ENCODE measurements around the gene PC.

The PC gene

DNA sequence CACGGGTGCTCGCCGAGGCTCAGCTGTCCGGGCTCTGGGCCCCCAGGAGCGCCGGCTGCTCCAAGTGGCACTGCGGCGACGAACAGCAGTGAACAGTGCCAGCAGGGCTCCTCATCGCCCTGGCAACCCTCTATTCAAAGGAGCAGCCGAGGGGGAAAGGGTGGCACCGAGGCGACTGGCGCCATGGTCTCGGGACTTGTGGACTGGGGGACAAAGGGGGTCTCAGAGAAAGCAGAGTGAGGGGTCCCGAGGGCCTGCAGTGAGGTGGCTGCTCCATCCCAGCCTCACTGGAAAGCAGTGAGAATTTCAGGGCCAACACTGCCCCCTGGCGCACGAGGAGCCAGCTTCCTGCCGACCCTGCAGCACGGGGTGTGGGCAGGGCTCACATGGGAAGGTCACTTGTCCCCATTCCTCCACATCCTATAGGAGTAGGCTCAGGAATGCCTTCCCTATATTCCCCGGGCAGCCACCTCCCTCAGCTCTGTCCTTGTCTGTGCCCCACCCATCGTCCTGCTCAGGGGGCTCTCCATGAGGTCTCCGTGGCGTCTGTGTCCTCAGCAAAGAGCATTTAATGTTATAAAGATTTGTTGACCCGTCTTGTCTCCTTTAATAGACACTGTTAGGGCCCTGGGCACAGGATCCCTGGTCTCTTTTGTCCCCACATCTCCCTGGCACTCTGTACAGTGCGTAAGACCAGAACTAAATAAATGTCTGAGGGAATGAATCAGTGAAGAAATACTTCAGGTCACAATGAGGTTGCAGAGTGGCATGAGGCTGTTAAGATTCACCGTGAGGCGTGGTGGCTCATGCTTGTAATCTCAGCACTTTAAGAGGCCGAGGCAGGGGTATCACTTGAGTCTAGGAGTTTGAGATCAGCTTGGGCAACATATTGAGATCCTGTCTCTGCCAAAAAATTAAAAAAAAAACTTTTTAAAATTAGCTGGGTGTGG is 74.9 kb downstream of the PC start:
- peak; percentile 66 for DNase-seq (ENCODE audit: insufficient read length, low spot score)
- no peak for TF ChIP-seq POLR2A (IDR thresholded peaks at IDR 0.05; ENCODE audit: low read depth, low read length)
- FAIRE-seq = no peak

- no peak for DNase-seq (ENCODE audit: insufficient read length, low spot score)
- no peak for FAIRE-seq
- no peak for TF ChIP-seq POLR2A (IDR thresholded peaks at IDR 0.05; ENCODE audit: low read depth, low read length)
Observed at GRCh38 chr11:66882561-66883015, 75.6 kb downstream of the PC start.

- DNase-seq (ENCODE audit: insufficient read length, low spot score) (no peak), FAIRE-seq (no peak)
- TF ChIP-seq POLR2A (IDR thresholded peaks at IDR 0.05; ENCODE audit: low read depth, low read length) = no peak
Observed at GRCh38 chr11:66881927-66882452, 76.2 kb downstream of the PC start.

DNA sequence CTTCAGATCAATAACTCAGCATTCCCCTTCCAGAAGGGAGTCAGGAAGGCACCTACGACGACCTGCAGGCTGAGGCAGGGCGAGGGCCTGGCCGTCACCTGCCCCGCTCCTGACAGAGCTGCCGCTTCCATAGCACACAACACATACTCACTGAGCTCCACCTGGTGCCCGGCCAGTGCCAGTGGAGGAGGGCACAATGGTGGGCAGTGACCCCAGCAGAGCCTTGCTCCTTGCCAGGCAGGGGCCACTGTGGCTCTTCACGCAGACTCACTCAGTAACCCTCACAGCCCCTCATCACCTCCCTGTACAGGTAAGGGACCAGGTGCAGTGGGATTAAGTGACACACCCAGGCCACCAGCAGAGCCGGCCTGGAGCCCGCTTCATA is 76.7 kb downstream of the PC start:
- no peak for TF ChIP-seq POLR2A (IDR thresholded peaks at IDR 0.05; ENCODE audit: low read depth, low read length)
- DNase-seq (ENCODE audit: insufficient read length, low spot score) (no peak), FAIRE-seq (no peak)

DNA sequence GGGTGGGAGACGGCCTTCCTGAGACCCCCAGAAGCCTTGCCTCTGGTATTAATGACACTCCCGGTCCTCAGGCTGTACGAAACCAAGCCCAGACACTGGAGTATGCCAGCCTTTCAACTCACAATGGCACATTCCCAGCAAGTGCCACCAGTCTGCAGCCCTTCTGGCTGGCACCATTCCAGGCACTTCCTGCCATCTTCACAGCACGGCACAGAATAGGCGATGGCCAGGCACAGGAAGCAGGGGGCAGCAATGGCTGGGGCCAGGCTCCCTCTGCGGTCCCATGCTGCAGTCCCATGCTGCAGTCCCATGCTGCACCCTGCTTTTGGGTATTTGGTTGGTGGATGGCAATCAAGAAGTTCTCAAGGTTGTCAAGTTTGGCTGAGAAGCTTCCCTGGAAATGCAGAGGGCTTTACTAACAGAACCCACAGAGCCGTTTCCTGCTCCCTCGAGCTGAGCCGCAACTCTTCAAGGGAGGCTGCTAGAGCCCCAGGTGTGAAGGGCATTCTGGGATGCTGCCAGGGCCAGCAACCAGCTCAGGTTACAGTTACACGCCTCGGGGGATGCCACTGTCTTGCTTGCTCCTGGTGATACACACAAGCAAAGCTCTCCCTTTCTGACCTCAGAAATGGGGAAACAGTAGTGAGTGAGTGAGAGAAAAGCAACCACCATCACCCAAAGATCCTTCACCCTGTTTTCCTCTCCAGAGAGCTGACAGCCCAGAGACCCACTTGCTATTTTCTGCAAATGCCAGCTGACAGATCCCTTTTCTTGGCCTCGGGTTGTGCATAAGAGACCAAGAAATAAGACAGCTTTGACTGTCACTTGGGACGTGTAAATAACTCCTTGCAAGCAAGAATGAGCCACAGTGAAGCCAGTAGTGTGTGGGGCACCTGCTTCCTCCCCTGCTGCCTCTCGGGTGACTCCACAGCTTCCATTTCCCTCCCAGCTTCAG is 77.4 kb downstream of the PC start:
- no peak for TF ChIP-seq POLR2A (IDR thresholded peaks at IDR 0.05; ENCODE audit: low read depth, low read length)
- DNase-seq (ENCODE audit: insufficient read length, low spot score) (no peak), FAIRE-seq (no peak)

GRCh38 chr11:66879999-66880398 is 78.2 kb downstream of the PC start:
- TF ChIP-seq POLR2A (IDR thresholded peaks at IDR 0.05; ENCODE audit: low read depth, low read length) = no peak
- FAIRE-seq = no peak

GRCh38 chr11:66879583-66879982 is 78.6 kb downstream of the PC start:
- FAIRE-seq (no peak), DNase-seq (ENCODE audit: insufficient read length, low spot score) (no peak)
- TF ChIP-seq POLR2A (IDR thresholded peaks at IDR 0.05; ENCODE audit: low read depth, low read length) = no peak

More at GRCh38 chr11:66879999-66880398, 78.2 kb downstream of the PC start:
- no peak for DNase-seq (ENCODE audit: insufficient read length, low spot score)

GRCh38 chr11:66879000-66879399 is 79.2 kb downstream of the PC start:
- DNase-seq (ENCODE audit: insufficient read length, low spot score) (no peak), FAIRE-seq (no peak)
- TF ChIP-seq POLR2A (IDR thresholded peaks at IDR 0.05; ENCODE audit: low read depth, low read length) = no peak

GRCh38 chr11:66878474-66878873 is 79.7 kb downstream of the PC start:
- TF ChIP-seq POLR2A (IDR thresholded peaks at IDR 0.05; ENCODE audit: low read depth, low read length) = no peak
- no peak for FAIRE-seq
- DNase-seq (ENCODE audit: insufficient read length, low spot score) = no peak

GRCh38 chr11:66877588-66878385 is 80.4 kb downstream of the PC start:
- DNase-seq (ENCODE audit: insufficient read length, low spot score) (no peak), FAIRE-seq (no peak)
- no peak for TF ChIP-seq POLR2A (IDR thresholded peaks at IDR 0.05; ENCODE audit: low read depth, low read length)

GRCh38 chr11:66875378-66875777 is 82.8 kb downstream of the PC start:
- DNase-seq (ENCODE audit: insufficient read length, low spot score) (no peak), FAIRE-seq (no peak)
- no peak for TF ChIP-seq POLR2A (IDR thresholded peaks at IDR 0.05; ENCODE audit: low read depth, low read length)

DNA sequence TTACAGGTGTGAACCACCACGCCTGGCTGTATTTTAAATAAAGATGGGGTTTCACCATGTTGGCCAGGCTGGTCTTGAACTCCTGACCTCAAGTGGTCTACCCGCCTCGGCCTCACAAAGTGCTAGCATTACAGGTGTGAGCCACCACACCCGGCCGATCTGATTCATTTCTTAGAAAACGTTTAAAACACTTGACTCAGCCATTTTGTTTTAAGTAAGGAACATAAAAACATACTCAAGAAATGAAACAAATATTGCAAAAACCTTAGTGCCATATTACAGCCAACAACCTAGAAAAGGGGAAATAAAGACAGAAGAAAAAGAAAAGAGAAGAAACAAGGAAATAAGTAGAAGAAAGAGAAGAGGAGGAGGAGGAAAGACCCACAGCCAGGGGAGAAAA is 84.0 kb downstream of the PC start:
- TF ChIP-seq POLR2A (IDR thresholded peaks at IDR 0.05; ENCODE audit: low read depth, low read length) = no peak
- FAIRE-seq (no peak), DNase-seq (ENCODE audit: insufficient read length, low spot score) (no peak)

DNA sequence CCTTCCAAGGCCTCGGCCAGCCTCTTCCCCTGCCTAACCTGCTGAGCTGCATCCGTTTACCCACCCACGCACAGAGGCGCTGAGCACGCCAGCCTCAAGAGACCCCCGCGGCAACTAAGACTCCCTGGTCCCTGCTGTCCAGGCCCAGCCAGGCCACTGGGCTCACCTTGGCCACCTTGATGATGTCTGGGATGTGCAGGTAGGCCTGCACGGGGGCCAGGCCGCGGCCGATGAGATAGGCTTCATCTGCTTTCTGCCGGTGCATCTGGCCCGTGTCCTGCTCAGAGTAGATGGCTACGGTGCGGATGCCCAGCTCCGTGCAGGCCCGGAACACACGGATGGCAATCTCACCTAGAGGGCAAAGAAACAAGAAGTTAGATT is 86.7 kb downstream of the PC start:
- FAIRE-seq (no peak), DNase-seq (ENCODE audit: insufficient read length, low spot score) (no peak)
- TF ChIP-seq POLR2A (IDR thresholded peaks at IDR 0.05; ENCODE audit: low read depth, low read length) = no peak

Data from H54 (cell line).